Measurements from ENCODE around the gene SUN1. TPM values are rescaled to one million over a fixed set of nuclear protein-coding genes. Genes with fewer than 3 reads are reported as not detected.

Gene SUN1
- total and polyA plus RNA-seq, 2 experiments from 2014 or later: 63.3 to 145 TPM

DNA sequence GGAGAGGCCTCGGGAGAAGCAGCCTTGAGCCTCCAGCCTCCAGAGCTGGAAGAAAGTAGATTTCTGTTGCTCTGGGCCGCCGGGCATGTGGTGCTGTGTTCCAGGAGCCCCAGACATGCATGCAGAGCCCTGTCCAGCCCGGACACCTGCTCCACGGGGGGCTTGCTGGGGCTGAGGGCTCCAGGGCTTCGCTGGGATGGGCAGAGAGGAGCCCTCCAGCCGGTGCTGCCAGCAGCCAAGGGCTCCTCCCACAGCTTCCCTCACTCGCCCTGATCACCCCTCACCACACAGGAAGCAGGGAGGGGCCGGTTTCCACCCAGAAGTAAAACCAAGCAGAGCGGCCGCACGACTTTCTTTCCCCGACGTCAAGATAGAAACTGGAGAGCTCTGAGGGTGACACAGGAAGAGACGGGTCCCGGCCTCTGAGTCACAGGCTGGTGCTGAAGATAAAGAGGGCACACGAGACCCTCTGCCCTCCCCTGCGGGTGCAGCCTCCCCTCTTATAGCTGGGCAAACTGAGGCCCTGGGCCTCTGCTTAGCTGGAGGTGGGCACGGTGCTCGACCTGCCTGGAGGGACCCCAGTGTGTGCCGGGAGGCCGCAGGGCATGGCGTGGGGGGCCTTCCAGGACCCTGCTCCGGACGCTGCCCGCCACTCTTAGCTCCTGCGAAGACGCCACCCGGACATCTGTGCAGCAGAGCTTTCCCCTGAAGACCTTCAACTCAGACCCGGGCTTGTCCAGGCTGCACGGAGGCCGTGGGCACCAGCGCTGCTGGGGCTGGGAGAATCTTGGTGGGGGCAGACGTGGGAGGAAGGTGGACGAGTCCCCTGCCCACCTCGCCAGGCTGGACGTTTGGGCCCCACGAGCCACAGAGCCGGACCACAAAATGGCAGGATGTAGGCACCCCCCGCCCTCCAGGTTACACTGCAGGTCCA is 91.1 kb downstream of the SUN1 start:
- H3K79me2 ChIP-seq (replicated peaks; ENCODE audit: insufficient read depth): no peaks in the 10 kb centered on the region
- no peaks in the 10 kb centered on the region for H3K36me3 ChIP-seq (ENCODE audit: insufficient read depth)
- no peak overlapping the region for H3K27ac Mint-ChIP-seq
- H3K27me3 Mint-ChIP-seq (ENCODE audit: insufficient read depth, low read depth, poor library complexity): peaks cover 3% of the 10 kb centered on the region
- no peak overlapping the region for H3K27ac ChIP-seq (ENCODE audit: low read depth)
- no peaks in the 10 kb centered on the region for H4K20me1 ChIP-seq (replicated peaks; ENCODE audit: insufficient read depth)
- H3K9me2 ChIP-seq (ENCODE audit: insufficient read depth): no peaks in the 10 kb centered on the region
- no peak overlapping the region for H3K4me3 Mint-ChIP-seq
- no peak for DNase-seq (ENCODE audit: low spot score)
- no peaks in the 10 kb centered on the region for H3K36me3 Mint-ChIP-seq (ENCODE audit: low read depth)
- no peaks in the 10 kb centered on the region; the same call in 1 of the 3 replicates for H3K4me1 Mint-ChIP-seq
- no peak for TF ChIP-seq JUNB (IDR thresholded peaks at IDR 0.05; ENCODE audit: unreplicated experiment)
- TF ChIP-seq, protein P1, sequence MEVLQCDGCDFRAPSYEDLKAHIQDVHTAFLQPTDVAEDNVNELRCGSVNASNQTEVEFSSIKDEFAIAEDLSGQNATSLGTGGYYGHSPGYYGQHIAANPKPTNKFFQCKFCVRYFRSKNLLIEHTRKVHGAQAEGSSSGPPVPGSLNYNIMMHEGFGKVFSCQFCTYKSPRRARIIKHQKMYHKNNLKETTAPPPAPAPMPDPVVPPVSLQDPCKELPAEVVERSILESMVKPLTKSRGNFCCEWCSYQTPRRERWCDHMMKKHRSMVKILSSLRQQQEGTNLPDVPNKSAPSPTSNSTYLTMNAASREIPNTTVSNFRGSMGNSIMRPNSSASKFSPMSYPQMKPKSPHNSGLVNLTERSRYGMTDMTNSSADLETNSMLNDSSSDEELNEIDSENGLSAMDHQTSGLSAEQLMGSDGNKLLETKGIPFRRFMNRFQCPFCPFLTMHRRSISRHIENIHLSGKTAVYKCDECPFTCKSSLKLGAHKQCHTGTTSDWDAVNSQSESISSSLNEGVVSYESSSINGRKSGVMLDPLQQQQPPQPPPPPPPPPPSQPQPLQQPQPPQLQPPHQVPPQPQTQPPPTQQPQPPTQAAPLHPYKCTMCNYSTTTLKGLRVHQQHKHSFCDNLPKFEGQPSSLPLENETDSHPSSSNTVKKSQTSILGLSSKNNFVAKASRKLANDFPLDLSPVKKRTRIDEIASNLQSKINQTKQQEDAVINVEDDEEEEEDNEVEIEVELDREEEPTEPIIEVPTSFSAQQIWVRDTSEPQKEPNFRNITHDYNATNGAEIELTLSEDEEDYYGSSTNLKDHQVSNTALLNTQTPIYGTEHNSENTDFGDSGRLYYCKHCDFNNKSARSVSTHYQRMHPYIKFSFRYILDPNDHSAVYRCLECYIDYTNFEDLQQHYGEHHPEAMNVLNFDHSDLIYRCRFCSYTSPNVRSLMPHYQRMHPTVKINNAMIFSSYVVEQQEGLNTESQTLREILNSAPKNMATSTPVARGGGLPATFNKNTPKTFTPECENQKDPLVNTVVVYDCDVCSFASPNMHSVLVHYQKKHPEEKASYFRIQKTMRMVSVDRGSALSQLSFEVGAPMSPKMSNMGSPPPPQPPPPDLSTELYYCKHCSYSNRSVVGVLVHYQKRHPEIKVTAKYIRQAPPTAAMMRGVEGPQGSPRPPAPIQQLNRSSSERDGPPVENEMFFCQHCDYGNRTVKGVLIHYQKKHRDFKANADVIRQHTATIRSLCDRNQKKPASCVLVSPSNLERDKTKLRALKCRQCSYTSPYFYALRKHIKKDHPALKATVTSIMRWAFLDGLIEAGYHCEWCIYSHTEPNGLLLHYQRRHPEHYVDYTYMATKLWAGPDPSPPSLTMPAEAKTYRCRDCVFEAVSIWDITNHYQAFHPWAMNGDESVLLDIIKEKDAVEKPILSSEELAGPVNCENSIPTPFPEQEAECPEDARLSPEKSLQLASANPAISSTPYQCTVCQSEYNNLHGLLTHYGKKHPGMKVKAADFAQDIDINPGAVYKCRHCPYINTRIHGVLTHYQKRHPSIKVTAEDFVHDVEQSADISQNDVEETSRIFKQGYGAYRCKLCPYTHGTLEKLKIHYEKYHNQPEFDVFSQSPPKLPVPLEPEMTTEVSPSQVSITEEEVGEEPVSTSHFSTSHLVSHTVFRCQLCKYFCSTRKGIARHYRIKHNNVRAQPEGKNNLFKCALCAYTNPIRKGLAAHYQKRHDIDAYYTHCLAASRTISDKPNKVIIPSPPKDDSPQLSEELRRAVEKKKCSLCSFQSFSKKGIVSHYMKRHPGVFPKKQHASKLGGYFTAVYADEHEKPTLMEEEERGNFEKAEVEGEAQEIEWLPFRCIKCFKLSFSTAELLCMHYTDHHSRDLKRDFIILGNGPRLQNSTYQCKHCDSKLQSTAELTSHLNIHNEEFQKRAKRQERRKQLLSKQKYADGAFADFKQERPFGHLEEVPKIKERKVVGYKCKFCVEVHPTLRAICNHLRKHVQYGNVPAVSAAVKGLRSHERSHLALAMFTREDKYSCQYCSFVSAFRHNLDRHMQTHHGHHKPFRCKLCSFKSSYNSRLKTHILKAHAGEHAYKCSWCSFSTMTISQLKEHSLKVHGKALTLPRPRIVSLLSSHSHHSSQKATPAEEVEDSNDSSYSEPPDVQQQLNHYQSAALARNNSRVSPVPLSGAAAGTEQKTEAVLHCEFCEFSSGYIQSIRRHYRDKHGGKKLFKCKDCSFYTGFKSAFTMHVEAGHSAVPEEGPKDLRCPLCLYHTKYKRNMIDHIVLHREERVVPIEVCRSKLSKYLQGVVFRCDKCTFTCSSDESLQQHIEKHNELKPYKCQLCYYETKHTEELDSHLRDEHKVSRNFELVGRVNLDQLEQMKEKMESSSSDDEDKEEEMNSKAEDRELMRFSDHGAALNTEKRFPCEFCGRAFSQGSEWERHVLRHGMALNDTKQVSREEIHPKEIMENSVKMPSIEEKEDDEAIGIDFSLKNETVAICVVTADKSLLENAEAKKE (CRISPR knock-in tag; IDR thresholded peaks at IDR 0.05): no peak
- no peak for TF ChIP-seq ZNF331 (CRISPR knock-in tag; IDR thresholded peaks at IDR 0.05; ENCODE audit: low read depth)
- no peak for TF ChIP-seq EZH2 (IDR thresholded peaks at IDR 0.05; ENCODE audit: low read depth, unreplicated experiment)
- TF ChIP-seq, protein P2, sequence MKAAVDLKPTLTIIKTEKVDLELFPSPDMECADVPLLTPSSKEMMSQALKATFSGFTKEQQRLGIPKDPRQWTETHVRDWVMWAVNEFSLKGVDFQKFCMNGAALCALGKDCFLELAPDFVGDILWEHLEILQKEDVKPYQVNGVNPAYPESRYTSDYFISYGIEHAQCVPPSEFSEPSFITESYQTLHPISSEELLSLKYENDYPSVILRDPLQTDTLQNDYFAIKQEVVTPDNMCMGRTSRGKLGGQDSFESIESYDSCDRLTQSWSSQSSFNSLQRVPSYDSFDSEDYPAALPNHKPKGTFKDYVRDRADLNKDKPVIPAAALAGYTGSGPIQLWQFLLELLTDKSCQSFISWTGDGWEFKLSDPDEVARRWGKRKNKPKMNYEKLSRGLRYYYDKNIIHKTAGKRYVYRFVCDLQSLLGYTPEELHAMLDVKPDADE (IDR thresholded peaks at IDR 0.05): no peak
- TF ChIP-seq NANOG (IDR thresholded peaks at IDR 0.05; ENCODE audit: borderline replicate concordance): no peak
- TF ChIP-seq, protein P3, sequence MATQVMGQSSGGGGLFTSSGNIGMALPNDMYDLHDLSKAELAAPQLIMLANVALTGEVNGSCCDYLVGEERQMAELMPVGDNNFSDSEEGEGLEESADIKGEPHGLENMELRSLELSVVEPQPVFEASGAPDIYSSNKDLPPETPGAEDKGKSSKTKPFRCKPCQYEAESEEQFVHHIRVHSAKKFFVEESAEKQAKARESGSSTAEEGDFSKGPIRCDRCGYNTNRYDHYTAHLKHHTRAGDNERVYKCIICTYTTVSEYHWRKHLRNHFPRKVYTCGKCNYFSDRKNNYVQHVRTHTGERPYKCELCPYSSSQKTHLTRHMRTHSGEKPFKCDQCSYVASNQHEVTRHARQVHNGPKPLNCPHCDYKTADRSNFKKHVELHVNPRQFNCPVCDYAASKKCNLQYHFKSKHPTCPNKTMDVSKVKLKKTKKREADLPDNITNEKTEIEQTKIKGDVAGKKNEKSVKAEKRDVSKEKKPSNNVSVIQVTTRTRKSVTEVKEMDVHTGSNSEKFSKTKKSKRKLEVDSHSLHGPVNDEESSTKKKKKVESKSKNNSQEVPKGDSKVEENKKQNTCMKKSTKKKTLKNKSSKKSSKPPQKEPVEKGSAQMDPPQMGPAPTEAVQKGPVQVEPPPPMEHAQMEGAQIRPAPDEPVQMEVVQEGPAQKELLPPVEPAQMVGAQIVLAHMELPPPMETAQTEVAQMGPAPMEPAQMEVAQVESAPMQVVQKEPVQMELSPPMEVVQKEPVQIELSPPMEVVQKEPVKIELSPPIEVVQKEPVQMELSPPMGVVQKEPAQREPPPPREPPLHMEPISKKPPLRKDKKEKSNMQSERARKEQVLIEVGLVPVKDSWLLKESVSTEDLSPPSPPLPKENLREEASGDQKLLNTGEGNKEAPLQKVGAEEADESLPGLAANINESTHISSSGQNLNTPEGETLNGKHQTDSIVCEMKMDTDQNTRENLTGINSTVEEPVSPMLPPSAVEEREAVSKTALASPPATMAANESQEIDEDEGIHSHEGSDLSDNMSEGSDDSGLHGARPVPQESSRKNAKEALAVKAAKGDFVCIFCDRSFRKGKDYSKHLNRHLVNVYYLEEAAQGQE (IDR thresholded peaks at IDR 0.05; ENCODE audit: unreplicated experiment): no peak
- TF ChIP-seq EZH2phosphoT487 (IDR thresholded peaks at IDR 0.05; ENCODE audit: unreplicated experiment): no peak
- TF ChIP-seq ZNF114 (CRISPR knock-in tag; IDR thresholded peaks at IDR 0.05): no peak
- TF ChIP-seq, protein P4, sequence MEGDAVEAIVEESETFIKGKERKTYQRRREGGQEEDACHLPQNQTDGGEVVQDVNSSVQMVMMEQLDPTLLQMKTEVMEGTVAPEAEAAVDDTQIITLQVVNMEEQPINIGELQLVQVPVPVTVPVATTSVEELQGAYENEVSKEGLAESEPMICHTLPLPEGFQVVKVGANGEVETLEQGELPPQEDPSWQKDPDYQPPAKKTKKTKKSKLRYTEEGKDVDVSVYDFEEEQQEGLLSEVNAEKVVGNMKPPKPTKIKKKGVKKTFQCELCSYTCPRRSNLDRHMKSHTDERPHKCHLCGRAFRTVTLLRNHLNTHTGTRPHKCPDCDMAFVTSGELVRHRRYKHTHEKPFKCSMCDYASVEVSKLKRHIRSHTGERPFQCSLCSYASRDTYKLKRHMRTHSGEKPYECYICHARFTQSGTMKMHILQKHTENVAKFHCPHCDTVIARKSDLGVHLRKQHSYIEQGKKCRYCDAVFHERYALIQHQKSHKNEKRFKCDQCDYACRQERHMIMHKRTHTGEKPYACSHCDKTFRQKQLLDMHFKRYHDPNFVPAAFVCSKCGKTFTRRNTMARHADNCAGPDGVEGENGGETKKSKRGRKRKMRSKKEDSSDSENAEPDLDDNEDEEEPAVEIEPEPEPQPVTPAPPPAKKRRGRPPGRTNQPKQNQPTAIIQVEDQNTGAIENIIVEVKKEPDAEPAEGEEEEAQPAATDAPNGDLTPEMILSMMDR (conservative IDR thresholded peaks at IDR 0.05; ENCODE audit: low read depth in 2 of 2): no peak
- TF ChIP-seq STAT1 (IDR thresholded peaks at IDR 0.05; ENCODE audit: unreplicated experiment): no peak
- no peak for TF ChIP-seq POLR2AphosphoS5 (IDR thresholded peaks at IDR 0.05; ENCODE audit: low read depth)
- TF ChIP-seq CREB1 (CRISPR knock-in tag; IDR thresholded peaks at IDR 0.05; ENCODE audit: low read depth): no peak
- no peaks in the 10 kb centered on the region for H3K27me3 ChIP-seq (ENCODE audit: insufficient read depth)
- no peak overlapping the region for H3K4me2 ChIP-seq
- H3K9me3 Mint-ChIP-seq: no peaks in the 10 kb centered on the region
- H3K4me1 ChIP-seq (ENCODE audit: insufficient read depth): no peaks in the 10 kb centered on the region
- H3K4me3 ChIP-seq: no peak overlapping the region
- no peaks in the 10 kb centered on the region for H3F3A ChIP-seq (replicated peaks; ENCODE audit: low read depth)
- ATAC-seq: peak; percentile 53
- H2AFZ ChIP-seq: no peak overlapping the region

Measured in GM23338 (cell line).